ENCODE data around the gene OSBPL8. TPM values are rescaled to one million over a fixed set of nuclear protein-coding genes. Genes with fewer than 3 reads are reported as not detected.

OSBPL8 gene
- total and polyA plus RNA-seq, 2 of the 8 experiments (the other 6 are each of a cell fraction or from before 2014, with no cell fraction given), result 10.9 to 81.1 TPM

DNA sequence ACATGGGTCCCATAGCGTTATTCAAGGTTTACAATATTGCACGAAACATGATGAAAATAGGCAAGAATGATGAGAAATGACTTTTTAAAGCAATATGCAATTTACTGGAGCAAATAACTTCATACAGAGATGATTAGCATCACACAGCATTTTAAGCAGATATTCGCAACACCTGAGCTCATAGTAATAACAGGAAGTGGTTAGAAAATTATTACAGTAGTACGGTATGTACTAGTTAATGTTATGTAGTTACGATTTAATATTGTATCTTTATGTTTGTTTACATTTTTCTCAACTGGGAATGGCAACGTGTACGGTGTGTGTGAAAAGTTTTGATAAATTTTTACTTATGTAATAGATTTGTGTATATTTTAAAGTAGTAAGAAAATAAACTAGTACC is 102.6 kb downstream of the OSBPL8 start:
- no peak overlapping the region for H3K4me2 ChIP-seq (ENCODE audit: insufficient read depth in 1 of 2, low read depth in 2 of 2, low read length in 2 of 2)
- no peak overlapping the region for H3K23ac ChIP-seq (ENCODE audit: insufficient read length)
- no peak overlapping the region for H3K27ac ChIP-seq (ENCODE audit: low read depth, low read length)
- ChIA-PET CTCF (ENCODE audit: partially characterized antibody) (interaction anchor here (0.6 to 2.4 kb wide), 14 partner anchors 12 to 1840 kb away, joined by 3 to 11 read pairs (median 4); no protein-coding TSS in a partner anchor), POLR2A (ENCODE audit: partially characterized antibody) (no interaction called here)
- DNase-seq (ENCODE audit: low read depth in 1 of 2, low spot score in 2 of 2), result no peak
- H3K9ac ChIP-seq (replicated peaks in 1 of 4; ENCODE audit: extremely low read depth in 1 of 4, low read depth in 3 of 4, low read length in 3 of 4), result no peak overlapping the region
- H2AK5ac ChIP-seq (ENCODE audit: low read depth, low read length), result no peak overlapping the region
- FAIRE-seq, result no peak
- H4K20me1 ChIP-seq (replicated peaks in 1 of 2; ENCODE audit: control insufficient read depth in 1 of 2, insufficient read depth in 2 of 2, low read length in 2 of 2), result peaks cover 0 to 4% of the 10 kb centered on the region in 2 experiments
- TF ChIP-seq BACH1 (IDR thresholded peaks at IDR 0.05; ENCODE audit: low read length), result no peak
- no peak for TF ChIP-seq ZNF274 (IDR thresholded peaks at IDR 0.05; ENCODE audit: borderline replicate concordance, extremely low read depth, low read length)
- TF ChIP-seq, protein P1, sequence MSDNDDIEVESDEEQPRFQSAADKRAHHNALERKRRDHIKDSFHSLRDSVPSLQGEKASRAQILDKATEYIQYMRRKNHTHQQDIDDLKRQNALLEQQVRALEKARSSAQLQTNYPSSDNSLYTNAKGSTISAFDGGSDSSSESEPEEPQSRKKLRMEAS (IDR thresholded peaks at IDR 0.05), result no peak
- TF ChIP-seq PHF8 (conservative IDR thresholded peaks at IDR 0.05; ENCODE audit: low read depth, low read length), result no peak
- no peak for TF ChIP-seq SIX5 (IDR thresholded peaks at IDR 0.05; ENCODE audit: low read depth, low read length)
- TF ChIP-seq BCL11A (IDR thresholded peaks at IDR 0.05; ENCODE audit: low read depth in 2 of 2, low read length in 2 of 2), result no peak
- no peak for TF ChIP-seq EZH2 (IDR thresholded peaks at IDR 0.05; ENCODE audit: low read depth, low read length, severe bottlenecking)
- no peak for TF ChIP-seq SP2 (IDR thresholded peaks at IDR 0.05; ENCODE audit: low read length)
- TF ChIP-seq GTF2F1 (IDR thresholded peaks at IDR 0.05; ENCODE audit: borderline replicate concordance, low read depth, low read length), result no peak
- TF ChIP-seq NANOG (IDR thresholded peaks at IDR 0.05; ENCODE audit: insufficient read depth, low read depth, low read length, poor library complexity, severe bottlenecking), result no peak
- no peak for TF ChIP-seq MAFK (IDR thresholded peaks at IDR 0.05; ENCODE audit: low read depth, low read length)
- H3K4me1 ChIP-seq (replicated peaks in 1 of 4; ENCODE audit: control insufficient read depth in 3 of 4, insufficient read depth in 4 of 4, low read length in 3 of 4), result no peaks in the 10 kb centered on the region
- H2BK120ac ChIP-seq (replicated peaks; ENCODE audit: low read depth, low read length), result no peak overlapping the region
- WGBS, 2 experiments (ENCODE audit: extremely low coverage in 1 of 2, insufficient coverage in 1 of 2, insufficient read length in 1 of 2, insufficient replicate concordance in 2 of 2, low coverage in 1 of 2, low lambda C conversion rate in 2 of 2, missing lambda C conversion rate in 1 of 2), result 85% methylated on average over 7 of the region's 7 CpGs; no CpG with 5 or more reads in 1 of the 2 experiments
- H3K18ac ChIP-seq (ENCODE audit: extremely low read depth, low read length), result no peak overlapping the region
- no peaks in the 10 kb centered on the region for H3K23me2 ChIP-seq (ENCODE audit: low read depth, low read length)
- H3K79me1 ChIP-seq (ENCODE audit: low read depth, low read length), result no peaks in the 10 kb centered on the region
- no peak overlapping the region for H3K14ac ChIP-seq (ENCODE audit: insufficient read length)
- no peak overlapping the region for H2BK15ac ChIP-seq (ENCODE audit: low read length)
- H4K8ac ChIP-seq (ENCODE audit: extremely low read depth, insufficient read depth, low read length), result no peak overlapping the region
- H2AFZ ChIP-seq (ENCODE audit: low read length), result no peak overlapping the region
- no peaks in the 10 kb centered on the region for H3K9me3 ChIP-seq (ENCODE audit: insufficient read depth in 2 of 2, low read depth in 1 of 2, low read length in 1 of 2)
- no peak overlapping the region for H3K4ac ChIP-seq (replicated peaks; ENCODE audit: insufficient read length, low read depth, low read length)
- no peak overlapping the region for H2BK5ac ChIP-seq (ENCODE audit: low read depth, low read length)
- no peak overlapping the region for H3K4me3 ChIP-seq (ENCODE audit: extremely low read depth in 1 of 4, insufficient read depth in 2 of 4, low read depth in 3 of 4, low read length in 4 of 4)
- no peak overlapping the region for H2BK12ac ChIP-seq (ENCODE audit: low read depth, low read length)
- H3K79me2 ChIP-seq (ENCODE audit: control insufficient read depth in 1 of 2, insufficient read depth in 2 of 2, low read length in 2 of 2), result no peaks in the 10 kb centered on the region
- no peaks in the 10 kb centered on the region for H3K27me3 ChIP-seq (replicated peaks in 1 of 4; ENCODE audit: control insufficient read depth in 3 of 4, extremely low read depth in 1 of 4, insufficient read depth in 3 of 4, low read length in 3 of 4)
- H3K36me3 ChIP-seq (ENCODE audit: control insufficient read depth in 2 of 4, insufficient read depth in 4 of 4, low read length in 3 of 4), result no peaks in the 10 kb centered on the region
- H2BK20ac ChIP-seq (ENCODE audit: low read length), result no peak overlapping the region
- no peak overlapping the region for H4K5ac ChIP-seq (ENCODE audit: insufficient read length, low read depth, low read length)
- H4K91ac ChIP-seq (replicated peaks; ENCODE audit: insufficient read length, low read length), result no peak overlapping the region
- no peak overlapping the region for H3K56ac ChIP-seq (replicated peaks; ENCODE audit: insufficient read length, low read depth, low read length)

Data from H1 (cell line).